Sigmoid colon (tissue), 4 donors: Measurements from ENCODE around the gene NTM.

Source experiments
- CTCF ChIP-seq, 4 experiments: fragments of 450-650 bp in 3 of 4; fragments of 200-600 bp in 1 of 4; IDR thresholded peaks; one replicate each; pipeline ENCODE4 v1.5.1; 2016 to 2019; ENCODE audit warnings: antibody characterized with exemption in 4 of 4, mild to moderate bottlenecking in 3 of 4, moderate library complexity in 2 of 4
- POLR2A ChIP-seq, 2 donors: fragments of 450-650 bp; IDR thresholded peaks; one replicate each; pipeline ENCODE4 v1.6.1; 2016; ENCODE audit warnings: antibody characterized with exemption in 2 of 2, mild to moderate bottlenecking in 2 of 2, moderate library complexity in 2 of 2
- POLR2AphosphoS5 ChIP-seq, 4 donors: sonication (generic); formaldehyde crosslinking; IDR thresholded peaks; one replicate each; pipeline ENCODE4 v1.6.1; 2017; ENCODE audit warnings: antibody characterized with exemption in 4 of 4

- TF ChIP-seq POLR2AphosphoS5 (IDR thresholded peaks at IDR 0.05) (no peak), CTCF (IDR thresholded peaks at IDR 0.05) (no peak), POLR2A (IDR thresholded peaks at IDR 0.05) (no peak)
These were observed 368.9 kb downstream of the NTM start for GRCh38 chr11:131739243-131739882.
